Activated CD4-positive, alpha-beta T cell treated with anti-CD3 and anti-CD28 coated beads, Interleukin-2, amount 50 U/mL, for 24 hours (primary cell): ENCODE measurements around the gene MAMSTR.
"Not testable (repeated sequence)": the region's sequence is repeated elsewhere in the genome, so short reads cannot be mapped to it uniquely, and the experiment has no call there.

ENCODE experiments used
- DNase-seq, 2 donors: peaks; one replicate each; pipeline ENCODE4 v3.0.0-alpha.2; 2020; ENCODE audit warnings: low read depth in 1 of 2, low spot score in 1 of 2

MAMSTR gene, protein sequence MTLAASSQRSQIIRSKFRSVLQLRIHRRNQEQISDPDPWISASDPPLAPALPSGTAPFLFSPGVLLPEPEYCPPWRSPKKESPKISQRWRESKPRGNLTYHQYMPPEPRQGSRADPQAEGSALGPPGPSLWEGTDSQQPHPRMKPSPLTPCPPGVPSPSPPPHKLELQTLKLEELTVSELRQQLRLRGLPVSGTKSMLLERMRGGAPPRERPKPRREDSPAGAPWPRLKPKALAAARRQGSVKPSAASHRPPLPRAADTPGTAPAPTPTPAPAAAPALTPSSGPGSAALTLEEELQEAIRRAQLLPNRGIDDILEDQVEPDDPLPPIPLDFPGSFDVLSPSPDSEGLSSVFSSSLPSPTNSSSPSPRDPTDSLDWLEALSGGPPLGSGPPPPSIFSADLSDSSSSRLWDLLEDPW

DNA sequence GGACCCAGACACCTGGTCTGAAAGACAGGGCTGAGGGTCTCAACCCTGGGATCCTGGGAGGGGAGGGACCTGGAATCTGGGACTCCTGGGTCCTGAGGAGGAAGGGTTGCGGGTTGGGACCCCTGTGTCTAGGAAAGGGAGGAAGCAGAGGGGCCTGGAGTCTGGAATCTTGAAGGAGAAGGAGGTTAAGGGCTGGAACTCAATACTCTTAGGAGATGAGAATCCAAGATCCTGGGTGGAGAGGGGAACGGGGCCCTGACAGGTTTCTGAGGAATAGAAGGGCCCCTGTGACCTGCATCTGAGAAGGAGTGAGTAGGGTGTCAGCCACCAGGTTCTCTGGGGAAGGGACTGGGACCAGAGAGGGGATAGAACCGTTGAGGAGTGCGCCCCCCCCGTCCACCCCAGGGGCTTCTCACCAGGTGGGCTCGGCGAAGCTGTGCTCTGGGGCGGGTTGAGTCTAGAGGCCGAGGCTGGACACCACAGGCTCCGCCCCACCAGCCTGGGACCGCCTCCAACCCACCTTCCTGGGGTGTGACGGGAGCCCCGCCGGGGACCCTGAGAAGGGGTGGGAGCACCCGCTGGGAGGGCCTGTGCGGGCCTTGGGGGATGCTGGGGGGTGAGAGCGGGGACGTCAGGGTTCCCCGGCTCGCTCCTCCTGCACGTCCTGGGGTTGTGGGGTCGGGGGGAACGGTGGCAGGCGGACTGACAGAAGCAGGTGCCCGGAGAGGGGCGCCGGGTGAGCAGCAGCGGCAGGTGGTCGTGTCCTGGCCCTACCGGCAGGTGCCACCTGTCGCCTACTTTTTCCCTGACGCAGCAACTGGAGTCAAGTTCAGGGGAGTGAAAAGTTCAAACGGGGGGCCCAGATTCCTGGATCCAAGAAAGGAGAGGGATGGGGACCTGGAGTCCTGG lies at the start of gene MAMSTR:
Gene MAMSTR, minus strand, starts transcription at position 463 of the 909 bp plus-strand sequence. CDS start 694 bp downstream, outside the sequence.
- no peak for DNase-seq

DNA sequence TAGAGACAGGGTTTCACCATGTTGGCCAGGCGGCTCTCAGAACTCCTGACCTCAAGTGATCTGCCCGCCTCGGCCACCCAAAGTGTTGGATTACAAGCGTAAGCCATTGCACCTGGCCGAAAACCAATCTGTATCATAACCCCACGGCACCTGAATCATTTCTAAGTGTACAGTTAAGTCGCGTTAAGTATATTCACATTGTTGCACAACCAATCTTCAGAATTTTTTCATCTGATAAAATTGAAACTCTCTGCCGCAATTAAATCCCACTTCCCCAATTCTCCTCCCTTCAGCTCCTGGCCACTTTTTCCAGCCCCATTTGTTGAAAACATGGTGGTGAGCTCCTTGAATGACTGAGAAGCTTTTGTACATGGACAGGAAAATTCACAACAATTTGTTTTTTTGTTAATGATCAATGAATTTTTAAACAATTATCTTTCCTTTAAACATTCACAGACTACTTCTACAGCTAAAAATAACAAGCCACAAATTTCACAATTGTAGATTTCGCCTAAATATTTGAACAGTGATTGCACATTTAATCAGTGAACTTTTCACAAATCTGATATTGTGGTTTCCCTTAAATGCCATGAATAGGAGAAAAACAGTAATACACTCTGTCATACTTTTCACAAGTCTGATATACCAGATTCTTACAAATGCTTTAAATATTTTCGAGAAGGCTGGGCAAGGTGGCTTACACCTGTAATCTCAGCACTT lies 49.6 kb upstream of the MAMSTR start:
- DNase-seq = no peak

DNA sequence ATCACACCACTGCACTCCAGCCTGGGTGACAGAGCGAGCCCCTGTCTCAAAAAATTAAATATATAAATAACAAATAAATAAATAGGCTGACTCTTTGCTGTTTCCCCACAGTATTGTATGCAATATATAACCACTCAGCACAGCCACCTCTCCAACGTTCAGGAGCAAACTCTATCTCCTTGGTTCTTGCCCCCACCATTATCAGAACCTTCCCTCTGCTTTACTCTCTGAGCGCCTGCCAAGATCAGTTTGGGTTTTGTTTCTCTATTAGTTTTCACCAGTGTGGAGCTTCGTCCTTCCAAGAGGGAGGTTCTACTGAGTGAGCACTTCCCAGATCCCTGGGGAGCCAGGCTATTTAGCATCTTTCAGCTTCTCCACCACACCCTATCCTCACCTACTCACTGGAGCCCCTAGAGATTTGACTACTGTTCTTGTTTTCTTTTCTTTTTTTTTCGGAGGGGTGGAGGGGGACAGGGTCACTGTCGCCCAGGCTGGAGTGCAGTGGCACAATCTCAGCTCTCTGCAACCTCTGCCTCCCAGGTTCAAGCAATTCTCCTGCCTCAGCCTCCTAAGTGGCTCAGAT lies 48.7 kb upstream of the MAMSTR start:
- DNase-seq = not testable (repeated sequence)

DNA sequence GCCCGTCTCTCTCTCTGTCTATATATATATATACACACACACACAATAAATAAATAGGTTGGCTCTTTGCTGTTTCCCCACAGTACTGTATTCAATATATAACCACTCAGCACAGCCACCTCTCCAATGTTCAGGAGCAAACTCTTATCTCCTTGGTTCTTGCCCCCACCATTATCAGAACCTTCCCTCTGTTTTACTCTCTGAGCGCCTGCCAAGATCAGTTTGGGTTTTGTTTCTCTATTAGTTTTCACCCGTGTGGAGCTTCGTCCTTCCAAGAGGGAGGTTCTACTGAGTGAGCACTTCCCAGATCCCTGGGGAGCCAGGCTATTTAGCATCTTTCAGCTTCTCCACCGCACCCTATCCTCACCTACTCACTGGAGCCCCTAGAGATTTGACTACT lies 46.3 kb upstream of the MAMSTR start:
- not testable (repeated sequence) for DNase-seq

DNA sequence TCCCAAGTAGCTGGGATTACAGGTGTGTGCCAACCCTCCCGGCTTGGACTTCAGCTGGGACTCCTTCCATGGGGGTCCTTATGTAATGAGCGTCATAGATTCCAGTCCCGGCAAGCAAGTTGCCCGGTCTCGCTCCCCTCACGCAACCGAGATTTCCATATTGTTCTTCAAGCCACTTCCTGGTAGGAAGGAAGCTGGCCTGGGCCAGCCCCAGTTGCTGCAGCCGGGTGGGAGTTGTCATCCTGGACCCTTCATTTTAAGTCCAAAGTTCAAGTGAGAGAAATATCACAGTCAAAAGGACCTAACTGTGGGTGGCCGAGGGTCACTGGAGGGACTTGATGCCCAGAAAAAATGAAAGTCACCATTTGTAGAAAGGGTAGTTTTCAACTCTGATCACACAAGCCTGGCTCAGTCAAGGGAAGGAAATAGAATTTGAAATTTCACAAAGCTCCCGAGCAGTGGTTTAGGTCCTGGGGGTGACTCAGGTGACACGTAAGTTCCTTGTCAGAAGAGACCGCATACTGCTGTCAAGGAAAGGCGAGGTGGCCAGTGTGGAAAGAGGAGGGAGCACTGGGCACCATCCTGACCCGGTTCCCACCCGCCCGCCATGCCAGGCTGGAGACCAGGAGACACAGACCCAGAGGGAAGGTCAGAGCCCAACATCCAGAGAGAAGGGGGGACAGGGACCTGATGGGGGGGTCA lies 41.1 kb upstream of the MAMSTR start:
- no peak for DNase-seq

DNA sequence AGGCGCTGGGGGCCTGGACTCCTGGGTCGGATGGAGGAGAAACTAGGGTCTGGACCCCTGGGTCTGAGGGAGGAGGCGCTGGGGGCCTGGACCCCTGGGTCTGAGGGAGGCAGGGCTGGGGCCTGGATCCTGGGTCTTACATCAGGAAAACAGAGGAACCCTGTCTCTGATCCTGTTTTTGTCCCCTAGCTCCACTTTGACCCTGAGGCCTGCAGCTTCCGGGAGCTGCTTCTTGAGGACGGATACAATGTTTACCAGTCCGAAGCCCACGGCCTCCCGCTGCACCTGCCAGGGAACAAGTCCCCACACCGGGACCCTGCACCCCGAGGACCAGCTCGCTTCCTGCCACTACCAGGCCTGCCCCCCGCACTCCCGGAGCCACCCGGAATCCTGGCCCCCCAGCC lies 38.2 kb upstream of the MAMSTR start:
- DNase-seq = no peak

DNA sequence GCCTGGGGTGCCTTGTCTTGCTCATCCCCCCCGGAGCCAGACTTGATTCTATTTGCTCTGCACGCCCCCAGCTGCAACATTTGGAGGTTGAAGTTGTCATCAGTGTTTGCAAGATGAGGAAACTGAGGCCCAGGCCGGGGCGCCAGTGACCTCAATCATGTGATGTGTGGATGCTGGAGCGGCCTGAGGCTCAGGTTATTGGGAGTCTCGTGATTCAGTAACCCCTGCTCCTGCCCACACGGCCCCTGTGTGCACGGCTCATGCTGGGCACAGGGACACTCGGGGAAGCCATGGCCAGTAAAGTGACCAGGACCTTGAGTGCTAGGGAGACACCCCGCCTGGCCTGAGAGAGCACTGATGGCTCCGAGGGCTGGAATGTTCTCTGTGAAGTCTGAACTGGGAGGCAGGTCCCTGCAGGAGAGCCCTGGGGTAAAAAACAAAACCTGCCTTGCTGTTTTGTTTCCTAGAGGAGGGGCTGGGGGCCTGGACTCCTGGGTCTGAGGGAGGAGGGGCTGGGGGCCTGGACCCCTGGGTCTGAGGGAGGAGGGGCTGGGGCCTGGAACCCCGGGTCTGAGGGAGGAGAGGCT lies 37.7 kb upstream of the MAMSTR start:
- no peak for DNase-seq

DNA sequence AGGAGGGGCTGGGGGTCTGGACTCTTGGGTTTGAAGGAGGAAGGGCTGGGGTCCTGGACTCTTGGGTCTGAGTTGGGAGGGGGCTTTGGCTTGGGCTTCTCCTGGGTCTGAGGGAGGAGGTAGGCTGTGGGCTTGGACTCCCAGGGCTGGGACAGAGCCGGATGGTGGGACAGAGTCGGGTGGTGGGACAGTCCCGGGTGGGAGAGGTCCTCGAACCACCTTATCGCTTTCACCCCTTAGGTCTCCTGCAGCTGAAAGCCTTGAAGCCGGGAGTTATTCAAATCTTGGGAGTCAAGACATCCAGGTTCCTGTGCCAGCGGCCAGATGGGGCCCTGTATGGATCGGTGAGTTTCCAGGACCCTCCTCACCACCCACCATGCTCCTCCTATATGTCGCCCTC lies 37.2 kb upstream of the MAMSTR start:
- no peak for DNase-seq

DNA sequence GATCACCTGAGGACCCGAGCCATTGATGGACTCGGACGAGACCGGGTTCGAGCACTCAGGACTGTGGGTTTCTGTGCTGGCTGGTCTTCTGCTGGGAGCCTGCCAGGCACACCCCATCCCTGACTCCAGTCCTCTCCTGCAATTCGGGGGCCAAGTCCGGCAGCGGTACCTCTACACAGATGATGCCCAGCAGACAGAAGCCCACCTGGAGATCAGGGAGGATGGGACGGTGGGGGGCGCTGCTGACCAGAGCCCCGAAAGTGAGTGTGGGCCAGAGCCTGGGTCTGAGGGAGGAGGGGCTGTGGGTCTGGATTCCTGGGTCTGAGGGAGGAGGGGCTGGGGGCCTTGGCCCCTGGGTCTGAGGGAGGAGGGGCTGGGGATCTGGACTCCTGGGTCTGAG lies 36.7 kb upstream of the MAMSTR start:
- no peak for DNase-seq

DNA sequence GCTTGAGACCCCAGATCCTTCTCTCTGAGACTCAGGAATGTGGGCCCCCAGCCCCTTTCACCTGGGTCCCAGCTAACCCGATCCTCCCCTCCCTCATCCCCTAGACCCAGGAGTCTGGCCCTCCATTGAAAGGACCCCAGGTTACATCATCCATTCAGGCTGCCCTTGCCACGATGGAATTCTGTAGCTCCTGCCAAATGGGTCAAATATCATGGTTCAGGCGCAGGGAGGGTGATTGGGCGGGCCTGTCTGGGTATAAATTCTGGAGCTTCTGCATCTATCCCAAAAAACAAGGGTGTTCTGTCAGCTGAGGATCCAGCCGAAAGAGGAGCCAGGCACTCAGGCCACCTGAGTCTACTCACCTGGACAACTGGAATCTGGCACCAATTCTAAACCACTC lies 36.3 kb upstream of the MAMSTR start:
- DNase-seq = no peak

DNA sequence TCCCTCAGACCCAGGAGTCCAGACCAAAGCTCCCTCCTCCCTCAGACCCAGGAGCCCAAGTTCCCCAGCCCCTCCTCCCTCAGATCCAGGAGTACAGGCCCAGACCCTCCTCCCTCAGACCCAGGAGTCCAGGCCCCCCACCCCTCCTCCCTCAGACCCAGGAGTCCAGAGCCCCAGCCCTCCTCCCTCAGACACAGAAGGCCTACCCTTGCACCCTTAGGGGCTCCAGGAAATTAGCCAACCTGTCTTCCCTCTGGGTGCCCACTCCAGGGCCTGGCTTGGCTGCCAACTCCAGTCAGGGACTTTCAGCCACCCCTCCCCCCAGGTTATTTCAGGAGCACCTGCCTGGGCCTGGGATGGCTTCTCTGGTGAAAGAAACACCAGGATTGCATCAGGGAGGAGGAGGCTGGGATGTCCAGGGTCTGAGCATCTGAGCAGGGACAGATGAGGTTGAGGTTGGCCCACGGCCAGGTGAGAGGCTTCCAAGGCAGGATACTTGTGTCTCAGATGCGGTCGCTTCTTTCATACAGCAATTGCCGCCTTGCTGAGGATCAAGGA lies 35.6 kb upstream of the MAMSTR start, which contains the start of gene FGF21:
Gene FGF21, plus strand, starts transcription at position 441 of the 558 bp plus-strand sequence. CDS start 713 bp downstream, outside the sequence.
- DNase-seq = no peak

DNA sequence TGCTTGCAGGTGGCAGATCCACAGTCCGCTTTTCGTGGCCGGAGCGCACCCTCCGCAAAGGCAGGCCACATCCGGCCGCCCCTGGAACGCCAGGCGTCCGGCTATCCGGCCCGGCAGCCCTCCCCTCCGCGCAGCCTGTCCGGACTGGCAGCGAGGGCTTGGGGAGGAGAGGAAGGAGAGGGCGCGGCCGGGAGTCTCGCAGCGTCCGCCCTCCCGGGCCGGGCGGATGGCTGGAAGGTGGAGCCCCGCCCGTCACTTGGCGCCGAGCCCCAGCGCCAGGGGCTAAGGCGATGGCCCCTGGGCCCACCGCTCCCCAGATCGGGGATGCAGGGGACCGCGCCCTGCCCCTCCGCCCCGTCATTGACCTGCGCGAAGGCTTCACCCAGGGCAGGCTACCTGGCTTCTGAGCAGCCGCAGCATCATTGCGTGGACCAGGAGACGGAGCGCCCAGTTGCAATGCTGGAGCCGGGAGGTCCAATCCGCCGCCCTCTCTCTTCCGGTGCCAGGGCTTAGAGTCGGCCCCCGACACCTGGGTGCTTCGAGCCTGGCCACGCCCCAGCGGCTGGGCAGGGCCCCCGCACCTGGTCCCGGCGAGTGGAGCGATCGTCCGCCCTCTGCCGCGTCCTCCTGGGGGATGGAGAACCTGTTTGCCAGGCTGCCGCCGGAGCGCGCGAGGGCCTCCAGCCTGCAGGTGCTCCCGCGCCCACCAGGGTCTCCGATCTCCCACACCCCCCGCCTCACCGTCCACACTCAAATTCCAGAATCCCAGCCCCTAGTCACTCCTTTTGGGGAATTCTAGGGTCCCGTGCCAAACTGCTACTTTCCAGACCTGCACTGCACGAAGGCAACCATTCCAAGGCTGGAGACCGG lies 33.2 kb upstream of the MAMSTR start, which contains the start of gene FUT1:
Gene FUT1, minus strand, starts transcription at position 146 of the 870 bp plus-strand sequence. CDS start 1,360 bp downstream, outside the sequence.
- no peak for DNase-seq

DNA sequence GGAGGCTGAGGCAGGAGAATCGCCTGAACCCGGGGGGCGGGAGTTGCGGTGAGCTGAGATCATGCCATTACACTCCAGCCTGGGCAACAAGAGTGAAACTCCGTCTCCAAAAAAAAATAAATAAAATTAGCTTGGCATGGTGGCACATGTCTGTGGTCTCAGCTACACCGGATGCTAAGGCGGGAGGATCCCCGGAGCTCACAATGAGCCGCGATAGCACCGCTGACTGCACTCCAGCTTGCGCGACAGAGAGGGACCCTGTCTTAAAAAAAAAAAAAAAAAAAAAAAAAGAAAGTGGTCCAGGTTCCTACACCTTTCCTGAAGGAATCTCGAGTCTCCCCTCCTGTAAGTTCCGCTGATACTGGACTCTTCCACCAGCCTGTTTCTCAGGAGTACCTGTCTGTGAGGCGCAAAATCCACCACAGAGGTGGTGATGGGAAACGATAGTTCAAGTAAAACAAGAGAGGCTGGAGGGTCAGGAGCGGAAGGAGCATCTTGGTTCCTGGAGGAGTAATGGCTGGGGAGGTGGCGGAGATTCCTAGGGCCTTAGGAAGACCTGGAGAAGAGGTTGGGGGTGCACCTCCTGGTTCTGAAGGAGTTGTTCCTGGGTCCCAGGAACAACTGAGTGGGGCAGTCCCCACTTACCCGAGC lies 32.4 kb upstream of the MAMSTR start:
- DNase-seq = no peak

DNA sequence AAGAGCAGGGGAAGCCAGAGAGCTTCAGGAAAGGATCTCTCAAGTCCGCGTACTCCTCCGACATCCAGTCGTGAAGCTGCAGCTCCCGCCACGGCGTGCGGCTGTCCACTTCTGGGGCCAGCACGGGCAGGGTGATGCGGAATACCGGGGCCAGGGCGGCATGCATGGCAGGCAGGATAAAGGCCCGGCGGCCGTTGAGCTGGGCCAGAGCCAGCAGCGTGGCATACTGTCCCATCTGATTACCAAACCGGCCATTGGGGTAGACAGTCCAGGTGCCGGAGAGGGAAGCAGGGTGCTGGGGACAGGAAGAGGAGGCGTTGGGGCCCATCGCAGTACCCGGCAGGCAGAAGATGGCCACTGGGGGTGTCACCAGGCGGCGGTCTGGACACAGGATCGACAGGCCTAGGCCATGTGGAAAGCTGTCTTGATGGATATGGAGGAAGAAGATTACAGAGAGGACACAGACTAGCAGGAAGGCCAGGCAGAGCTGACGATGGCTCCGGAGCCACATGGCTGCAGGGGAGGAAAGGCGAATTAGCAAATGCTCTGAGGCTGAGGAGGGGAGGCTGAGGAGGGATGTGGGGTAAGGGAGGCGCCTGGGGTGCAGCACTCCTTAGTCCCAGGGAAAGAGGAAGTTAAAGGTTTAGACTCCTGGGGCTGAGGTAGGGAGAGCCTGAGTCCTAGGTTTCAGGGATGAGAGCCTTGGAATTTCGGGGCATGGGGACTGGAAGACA lies 31.4 kb upstream of the MAMSTR start:
- no peak for DNase-seq

DNA sequence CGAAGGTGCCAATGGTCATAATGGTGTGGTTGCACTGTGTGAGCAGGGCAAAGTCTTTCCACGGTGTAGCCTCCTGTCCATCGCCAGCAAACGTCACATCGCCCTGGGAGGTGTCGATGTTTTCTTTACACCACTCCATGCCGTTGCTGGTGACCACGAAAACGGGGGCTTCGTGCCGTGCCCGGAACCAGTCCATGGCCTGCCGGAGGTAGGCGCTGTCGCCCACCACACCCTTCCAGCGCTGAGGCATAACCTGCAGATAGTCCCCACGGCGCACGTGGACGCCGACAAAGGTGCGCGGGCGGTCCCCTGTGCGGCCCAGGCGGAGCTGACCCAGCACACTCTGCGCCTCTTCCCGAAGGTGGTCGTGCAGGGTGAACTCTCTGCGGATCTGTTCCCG lies 30.8 kb upstream of the MAMSTR start:
- DNase-seq = no peak

DNA sequence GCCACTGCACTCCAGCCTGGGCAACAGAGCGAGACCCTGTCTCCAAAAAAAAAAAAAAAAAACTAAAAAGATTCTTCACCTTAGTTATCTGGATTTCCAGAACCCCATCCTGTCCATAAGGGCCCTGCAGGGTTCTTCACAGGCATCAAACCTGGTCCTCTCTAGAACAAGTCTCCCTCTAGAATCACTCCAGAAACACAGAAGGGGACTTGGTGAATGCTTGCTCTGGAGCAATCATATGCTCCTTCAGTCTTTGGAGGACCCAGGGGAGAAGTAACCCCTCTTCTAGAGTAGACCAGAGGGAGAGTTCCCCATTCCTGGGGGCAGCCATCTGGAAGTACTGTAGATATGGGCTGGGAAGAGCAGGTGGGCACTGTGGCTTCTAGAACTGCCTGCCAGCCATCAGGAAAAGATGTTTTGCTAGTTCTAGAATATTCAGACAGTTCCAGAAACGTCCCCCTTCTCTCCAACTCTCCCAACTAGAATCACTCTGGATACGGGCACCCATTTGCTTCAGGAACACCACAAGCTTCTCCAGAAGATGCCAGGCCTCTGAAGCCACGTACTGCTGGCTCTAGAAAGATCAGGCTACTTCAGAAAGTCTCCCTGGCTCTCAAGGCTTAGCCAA lies 30.2 kb upstream of the MAMSTR start:
- DNase-seq = no peak
